ENCODE data around the gene PCDHGA3.
A peak's percentile ranks its signal among the peaks of the same experiment; 100 is the strongest.
"Not testable (repeated sequence)": the region's sequence is repeated elsewhere in the genome, so short reads cannot be mapped to it uniquely, and the experiment has no call there.

Gene PCDHGA3

DNA sequence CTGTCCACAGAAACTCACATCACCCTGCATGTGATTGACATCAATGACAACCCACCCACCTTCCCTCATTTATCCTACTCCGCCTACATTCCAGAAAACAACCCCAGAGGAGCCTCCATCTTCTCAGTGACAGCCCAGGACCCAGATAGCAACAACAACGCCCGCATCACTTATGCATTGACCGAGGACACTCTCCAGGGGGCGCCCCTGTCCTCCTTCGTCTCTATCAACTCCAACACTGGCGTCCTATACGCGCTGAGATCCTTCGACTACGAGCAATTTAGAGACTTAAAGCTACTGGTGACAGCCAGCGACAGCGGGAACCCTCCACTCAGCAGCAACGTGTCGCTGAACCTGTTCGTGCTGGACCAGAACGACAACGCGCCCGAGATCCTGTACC is 1.7 kb downstream of the PCDHGA3 start:
- no peak for DNase-seq
- intact Hi-C loops (cut with DNase I), result no loop called here

DNA sequence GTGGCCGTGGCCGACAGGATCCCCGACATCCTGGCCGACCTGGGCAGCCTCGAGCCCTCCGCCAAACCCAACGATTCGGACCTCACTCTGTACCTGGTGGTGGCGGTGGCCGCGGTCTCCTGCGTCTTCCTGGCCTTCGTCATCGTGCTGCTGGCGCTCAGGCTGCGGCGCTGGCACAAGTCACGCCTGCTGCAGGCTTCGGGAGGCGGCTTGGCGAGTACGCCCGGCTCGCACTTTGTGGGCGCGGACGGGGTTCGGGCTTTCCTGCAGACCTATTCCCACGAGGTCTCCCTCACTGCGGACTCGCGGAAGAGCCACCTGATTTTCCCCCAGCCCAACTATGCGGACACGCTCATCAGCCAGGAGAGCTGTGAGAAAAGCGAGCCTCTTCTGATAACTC is 2.4 kb downstream of the PCDHGA3 start:
- intact Hi-C loops (cut with DNase I), result loop anchor here (2.0 kb wide), 1 partner anchor 79 kb away; no protein-coding TSS in a partner anchor

DNA sequence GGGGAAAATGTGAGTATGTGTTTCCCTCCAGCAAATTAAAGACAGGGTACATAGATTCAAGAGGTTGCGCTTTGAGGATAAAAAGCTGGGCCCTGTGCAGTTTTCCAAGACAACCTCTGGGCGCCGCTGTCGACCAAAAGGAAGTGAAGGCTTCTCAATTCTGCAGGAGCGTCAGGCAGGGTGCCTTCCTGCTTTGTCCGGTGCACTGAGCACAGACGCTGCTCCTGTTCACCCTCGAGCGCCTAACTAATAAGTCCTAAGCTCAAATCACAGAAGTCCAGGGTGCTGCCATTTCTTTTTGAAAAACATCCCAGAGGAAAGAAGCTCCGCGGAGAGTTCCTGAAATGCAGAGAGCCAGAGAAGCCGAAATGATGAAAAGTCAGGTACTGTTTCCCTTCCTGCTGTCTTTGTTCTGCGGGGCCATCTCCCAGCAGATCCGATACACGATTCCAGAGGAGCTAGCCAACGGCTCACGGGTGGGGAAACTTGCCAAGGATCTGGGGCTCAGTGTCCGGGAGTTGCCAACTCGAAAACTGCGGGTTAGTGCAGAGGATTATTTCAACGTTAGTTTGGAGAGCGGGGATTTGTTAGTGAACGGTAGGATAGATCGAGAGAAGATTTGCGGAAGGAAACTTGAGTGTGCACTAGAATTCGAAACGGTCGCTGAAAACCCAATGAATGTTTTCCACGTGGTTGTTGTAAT is 6.4 kb downstream of the PCDHGA3 start, which contains the start of gene PCDHGB1:
Gene PCDHGB1 (plus strand): TSS at position 183 of the 703 bp plus-strand sequence. CDS start 162 bp downstream, at position 345.
- intact Hi-C loops (cut with DNase I), result no loop called here
- DNase-seq, result peak in 3 of 10 donors; percentile 33 to 35 (median 33)

More for the DNA sequence above, 2.4 kb downstream of the PCDHGA3 start:
- not testable (repeated sequence) for DNase-seq

DNA sequence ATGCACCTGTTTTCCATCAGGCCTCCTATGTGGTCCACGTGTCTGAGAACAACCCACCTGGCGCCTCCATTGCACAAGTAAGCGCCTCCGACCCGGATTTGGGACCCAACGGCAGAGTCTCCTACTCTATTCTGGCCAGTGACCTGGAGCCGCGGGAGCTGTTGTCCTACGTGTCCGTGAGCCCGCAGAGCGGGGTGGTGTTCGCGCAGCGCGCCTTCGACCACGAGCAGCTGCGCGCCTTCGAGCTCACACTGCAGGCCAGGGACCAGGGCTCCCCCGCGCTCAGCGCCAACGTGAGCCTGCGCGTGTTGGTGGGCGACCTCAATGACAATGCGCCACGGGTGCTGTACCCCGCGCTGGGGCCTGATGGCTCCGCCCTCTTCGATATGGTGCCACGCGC is 8.0 kb downstream of the PCDHGA3 start:
- DNase-seq, result no peak
- intact Hi-C loops (cut with DNase I), result no loop called here

DNA sequence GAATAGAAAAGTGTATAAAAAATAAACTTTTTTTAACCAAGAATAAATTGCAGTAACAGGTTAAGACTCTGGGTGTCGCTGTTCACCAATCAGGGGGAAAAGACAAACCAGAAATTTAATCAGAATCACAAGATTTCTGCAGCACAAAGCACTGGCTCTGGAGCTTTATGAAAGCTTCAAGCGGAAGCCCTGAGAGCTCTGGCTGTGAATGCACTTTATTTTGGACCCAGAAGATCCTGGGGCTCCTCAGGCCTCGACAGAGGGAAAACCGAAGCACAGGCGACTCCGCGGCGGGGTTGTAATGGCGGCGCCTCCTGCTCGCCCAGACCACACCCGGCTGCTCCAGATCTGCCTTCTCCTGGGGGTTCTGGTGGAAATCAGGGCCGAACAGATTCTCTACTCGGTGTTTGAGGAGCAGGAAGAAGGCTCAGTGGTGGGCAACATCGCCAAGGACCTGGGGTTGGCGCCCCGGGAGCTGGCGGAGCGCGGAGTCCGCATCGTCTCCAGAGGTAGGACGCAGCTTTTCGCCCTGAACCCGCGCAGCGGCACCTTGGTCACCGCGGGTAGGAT is 11.4 kb downstream of the PCDHGA3 start, which contains the start of gene PCDHGA4:
Gene PCDHGA4 (plus strand): TSS at position 122 of the 570 bp plus-strand sequence. CDS start 87 bp downstream, at position 209.
- intact Hi-C loops (cut with DNase I), result no loop called here
- DNase-seq, result no peak

DNA sequence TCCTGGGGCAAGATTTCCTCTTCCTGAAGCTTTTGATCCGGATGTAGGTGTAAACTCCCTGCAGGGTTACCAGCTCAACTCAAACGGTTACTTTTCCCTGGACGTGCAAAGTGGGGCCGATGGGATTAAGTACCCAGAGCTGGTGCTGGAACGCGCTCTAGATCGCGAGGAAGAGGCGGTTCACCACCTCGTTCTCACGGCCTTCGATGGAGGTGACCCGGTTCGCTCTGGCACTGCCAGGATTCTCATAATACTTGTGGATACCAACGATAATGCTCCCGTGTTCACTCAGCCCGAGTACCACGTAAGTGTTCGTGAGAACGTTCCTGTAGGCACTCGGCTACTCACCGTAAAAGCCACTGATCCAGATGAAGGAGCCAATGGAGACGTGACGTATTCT is 12.0 kb downstream of the PCDHGA3 start:
- DNase-seq, result peak in 1 of 10 donors; percentile 52
- intact Hi-C loops (cut with DNase I), result no loop called here

DNA sequence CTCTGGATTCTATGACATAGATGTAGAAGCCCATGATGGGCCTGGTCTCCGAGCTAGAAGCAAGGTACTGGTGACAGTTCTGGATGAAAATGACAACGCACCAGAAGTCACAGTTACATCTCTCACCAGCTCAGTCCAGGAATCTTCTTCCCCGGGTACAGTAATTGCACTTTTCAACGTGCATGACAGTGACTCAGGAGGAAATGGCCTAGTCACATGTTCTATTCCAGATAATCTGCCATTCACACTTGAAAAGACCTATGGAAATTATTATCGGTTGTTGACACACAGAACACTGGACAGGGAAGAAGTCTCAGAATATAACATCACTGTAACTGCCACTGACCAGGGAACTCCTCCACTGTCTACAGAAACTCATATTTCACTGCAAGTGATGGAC is 12.5 kb downstream of the PCDHGA3 start:
- intact Hi-C loops (cut with DNase I), result no loop called here
- DNase-seq, result peak in 1 of 10 donors; percentile 41

DNA sequence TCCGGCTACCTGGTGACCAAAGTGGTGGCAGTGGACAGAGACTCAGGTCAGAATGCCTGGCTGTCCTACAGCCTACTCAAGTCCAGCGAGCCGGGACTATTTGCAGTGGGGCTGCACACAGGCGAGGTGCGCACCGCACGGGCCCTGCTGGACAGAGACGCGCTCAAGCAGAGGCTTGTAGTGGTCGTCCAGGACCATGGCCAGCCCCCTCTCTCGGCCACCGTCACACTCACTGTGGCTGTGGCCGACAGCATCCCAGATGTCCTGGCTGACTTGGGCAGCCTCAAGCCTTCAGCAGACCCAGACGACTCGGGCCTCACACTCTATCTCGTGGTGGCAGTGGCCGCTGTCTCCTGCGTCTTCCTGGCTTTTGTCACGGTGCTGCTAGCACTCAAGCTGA is 13.3 kb downstream of the PCDHGA3 start:
- peak in 1 of 10 donors; percentile 77 for DNase-seq
- intact Hi-C loops (cut with DNase I), result no loop called here

DNA sequence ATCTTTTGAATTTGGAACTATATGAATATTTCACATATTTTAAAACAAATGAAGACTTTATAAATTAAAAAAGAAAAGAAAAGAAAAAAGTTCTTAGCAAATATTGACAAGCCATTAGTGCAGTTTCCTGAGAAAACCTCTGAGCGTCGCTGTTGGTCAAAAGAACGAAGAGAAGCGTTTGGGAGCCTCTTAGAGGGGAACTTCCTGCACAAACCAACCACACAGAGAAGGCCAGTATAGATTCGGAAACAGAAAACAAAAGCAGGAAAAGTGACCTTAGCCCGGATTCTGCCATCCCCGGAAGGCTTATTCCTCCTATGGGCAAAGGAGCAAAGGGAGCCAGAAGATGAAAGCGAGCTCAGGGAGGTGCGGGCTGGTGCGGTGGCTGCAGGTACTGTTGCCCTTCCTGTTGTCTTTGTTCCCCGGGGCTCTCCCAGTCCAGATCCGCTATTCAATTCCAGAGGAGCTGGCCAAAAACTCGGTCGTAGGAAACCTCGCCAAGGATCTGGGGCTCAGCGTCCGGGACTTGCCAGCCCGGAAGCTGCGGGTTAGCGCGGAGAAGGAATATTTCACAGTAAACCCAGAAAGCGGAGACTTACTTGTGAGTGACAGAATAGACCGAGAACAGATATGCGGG is 16.3 kb downstream of the PCDHGA3 start, which contains the start of gene PCDHGB2:
Gene PCDHGB2 (plus strand): TSS at position 205 of the 637 bp plus-strand sequence. CDS start 142 bp downstream, at position 347.
- intact Hi-C loops (cut with DNase I), result no loop called here
- DNase-seq, result no peak

DNA sequence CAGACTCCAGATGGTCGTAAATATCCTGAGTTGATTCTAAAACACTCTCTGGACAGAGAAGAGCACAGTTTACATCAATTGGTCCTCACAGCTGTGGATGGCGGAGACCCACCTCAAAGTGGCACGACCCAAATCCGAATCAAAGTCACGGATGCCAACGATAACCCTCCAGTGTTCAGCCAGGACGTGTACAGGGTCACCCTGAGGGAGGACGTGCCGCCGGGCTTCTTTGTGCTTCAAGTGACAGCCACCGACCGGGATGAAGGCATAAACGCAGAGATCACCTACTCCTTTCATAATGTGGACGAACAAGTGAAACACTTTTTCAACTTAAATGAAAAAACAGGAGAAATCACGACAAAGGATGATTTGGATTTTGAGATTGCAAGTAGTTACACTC is 17.1 kb downstream of the PCDHGA3 start:
- intact Hi-C loops (cut with DNase I), result no loop called here
- DNase-seq, result no peak

DNA sequence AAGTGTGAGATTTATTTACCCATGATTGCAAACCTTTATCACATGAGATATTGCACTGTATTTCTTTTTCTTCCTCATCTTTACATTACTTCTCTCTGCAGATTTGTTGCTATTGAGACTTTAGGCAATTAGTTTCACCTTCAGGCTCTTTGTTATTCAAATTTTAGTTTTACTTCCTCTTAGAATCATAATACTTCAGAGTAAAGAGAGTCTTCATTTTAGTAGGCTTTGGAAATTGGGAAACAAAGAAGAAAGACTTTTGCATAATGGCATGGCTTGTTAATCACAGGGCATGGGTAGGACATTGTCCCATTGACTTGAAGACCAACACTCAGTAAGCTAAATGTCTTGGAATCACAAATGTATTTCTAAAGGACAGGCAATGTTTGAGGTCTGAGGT is 19.1 kb downstream of the PCDHGA3 start:
- intact Hi-C loops (cut with DNase I), result no loop called here
- DNase-seq, result no peak

DNA sequence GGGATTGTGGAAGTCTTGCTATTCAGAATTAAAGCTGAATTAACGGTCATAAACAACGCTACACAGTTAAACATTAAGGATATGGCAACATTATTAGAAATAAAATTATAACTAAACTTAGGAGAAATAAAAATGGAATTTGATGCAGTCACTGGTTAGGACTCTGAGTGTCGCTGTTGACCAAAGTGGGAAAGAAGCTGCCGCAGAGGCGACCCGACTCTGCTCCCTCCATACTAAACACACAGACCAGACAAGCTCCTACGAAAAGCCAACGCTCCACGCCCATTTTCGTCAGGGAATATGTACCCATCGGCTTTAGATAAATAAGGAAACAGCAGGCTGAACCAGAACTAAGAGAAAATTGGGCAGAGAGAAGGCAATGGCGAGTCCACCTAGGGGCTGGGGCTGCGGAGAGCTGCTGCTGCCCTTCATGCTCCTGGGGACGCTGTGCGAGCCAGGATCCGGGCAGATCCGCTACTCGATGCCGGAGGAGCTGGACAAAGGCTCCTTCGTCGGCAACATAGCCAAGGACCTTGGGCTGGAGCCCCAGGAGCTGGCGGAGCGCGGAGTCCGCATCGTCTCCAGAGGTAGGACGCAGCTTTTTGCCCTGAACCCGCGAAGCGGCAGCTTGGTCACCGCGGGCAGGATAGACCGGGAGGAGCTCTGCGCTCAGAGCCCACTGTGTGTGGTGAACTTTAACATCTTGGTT is 20.5 kb downstream of the PCDHGA3 start, which contains the start of gene PCDHGA5:
Gene PCDHGA5 (plus strand): TSS at position 211 of the 709 bp plus-strand sequence. CDS start 169 bp downstream, at position 380.
- peak in 1 of 10 donors; percentile 55 for DNase-seq
- intact Hi-C loops (cut with DNase I), result no loop called here

DNA sequence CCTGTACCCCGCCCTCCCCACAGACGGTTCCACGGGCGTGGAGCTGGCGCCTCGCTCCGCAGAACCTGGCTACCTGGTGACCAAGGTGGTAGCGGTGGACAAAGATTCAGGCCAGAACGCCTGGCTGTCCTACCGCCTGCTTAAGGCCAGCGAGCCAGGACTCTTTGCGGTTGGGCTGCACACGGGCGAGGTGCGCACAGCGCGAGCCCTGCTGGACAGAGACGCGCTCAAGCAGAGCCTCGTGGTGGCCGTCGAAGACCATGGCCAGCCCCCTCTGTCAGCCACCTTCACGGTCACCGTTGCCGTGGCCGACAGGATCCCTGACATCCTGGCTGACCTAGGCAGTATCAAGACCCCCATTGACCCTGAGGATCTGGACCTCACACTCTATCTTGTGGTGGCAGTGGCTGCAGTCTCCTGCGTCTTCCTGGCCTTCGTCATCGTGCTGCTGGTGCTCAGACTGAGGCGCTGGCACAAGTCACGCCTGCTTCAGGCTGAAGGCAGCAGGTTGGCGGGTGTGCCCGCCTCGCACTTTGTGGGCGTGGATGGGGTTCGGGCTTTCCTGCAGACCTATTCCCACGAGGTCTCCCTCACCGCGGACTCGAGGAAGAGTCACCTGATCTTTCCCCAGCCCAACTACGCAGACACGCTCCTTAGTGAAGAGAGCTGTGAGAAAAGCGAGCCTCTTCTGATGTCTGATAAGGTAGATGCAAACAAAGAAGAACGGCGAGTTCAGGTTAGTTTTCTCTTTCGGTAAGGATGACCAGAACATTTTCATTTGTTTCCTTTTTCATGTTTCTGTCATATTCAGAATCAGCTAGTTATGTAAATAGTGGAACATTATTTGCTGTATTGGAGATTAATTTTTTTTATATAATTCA is 22.6 kb downstream of the PCDHGA3 start:
- DNase-seq, result peak in 1 of 10 donors; percentile 77
- intact Hi-C loops (cut with DNase I), result no loop called here

DNA sequence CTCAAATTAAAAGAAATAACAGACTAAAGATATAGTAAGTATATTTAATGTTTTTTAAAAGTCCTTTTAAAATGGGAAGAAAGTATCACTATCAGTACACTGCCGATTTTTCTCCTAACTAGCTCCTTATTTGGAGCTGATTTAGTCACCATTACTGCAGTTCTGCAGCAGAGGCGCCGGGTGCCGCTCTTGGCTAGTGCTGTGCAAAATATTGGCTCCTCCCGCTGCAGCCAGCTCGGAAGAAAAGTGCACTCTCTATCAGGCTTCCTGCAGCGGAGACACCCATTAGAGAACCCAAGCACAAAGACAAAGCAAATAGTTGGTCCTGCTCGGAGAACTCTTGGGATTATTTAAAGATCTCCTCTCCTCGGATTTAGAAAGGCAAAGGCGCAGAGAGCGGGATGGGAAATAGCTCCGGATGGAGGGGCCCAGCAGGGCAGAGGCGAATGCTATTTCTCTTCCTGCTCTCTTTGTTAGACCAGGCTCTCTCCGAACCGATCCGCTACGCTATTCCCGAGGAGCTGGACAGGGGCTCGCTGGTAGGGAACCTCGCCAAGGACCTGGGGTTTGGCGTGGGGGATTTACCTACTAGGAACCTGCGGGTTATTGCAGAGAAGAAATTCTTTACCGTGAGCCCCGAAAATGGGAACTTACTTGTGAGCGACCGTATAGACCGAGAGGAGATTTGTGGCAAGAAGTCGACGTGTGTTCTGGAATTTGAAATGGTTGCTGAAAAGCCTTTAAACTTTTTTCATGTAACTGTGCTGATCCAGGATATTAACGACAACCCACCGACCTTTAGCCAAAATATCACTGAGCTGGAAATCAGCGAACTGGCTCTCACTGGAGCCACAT is 26.6 kb downstream of the PCDHGA3 start, which contains the start of gene PCDHGB3:
Gene PCDHGB3 (plus strand): TSS at position 249 of the 855 bp plus-strand sequence. CDS start 153 bp downstream, at position 402.
- intact Hi-C loops (cut with DNase I), result no loop called here
- no peak for DNase-seq

DNA sequence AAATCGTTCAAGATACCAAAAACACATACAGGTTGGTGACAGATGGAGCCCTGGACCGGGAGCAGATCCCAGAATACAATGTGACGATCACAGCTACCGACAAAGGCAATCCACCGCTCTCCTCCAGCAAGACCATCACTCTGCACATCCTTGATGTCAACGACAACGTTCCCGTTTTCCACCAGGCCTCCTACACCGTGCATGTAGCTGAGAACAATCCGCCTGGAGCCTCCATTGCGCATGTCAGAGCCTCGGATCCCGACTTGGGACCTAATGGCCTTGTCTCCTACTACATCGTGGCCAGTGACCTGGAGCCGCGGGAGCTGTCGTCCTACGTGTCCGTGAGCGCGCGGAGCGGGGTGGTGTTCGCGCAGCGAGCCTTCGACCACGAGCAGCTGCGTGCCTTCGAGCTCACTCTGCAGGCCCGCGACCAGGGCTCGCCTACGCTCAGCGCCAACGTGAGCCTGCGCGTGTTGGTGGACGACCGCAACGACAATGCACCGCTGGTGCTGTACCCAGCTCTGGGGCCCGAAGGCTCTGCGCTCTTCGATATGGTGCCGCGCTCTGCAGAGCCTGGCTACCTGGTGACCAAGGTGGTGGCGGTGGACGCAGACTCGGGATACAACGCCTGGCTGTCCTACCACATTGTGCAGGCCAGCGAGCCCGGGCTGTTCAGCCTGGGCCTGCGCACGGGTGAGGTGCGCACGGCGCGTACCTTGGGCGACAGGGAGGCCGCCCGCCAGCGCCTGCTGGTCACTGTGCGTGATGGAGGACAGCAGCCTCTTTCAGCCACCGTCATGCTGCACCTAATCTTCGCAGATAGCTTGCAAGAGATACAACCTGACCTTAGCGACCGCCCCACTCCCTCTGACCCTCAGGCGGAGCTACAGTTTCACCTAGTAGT is 28.2 kb downstream of the PCDHGA3 start:
- intact Hi-C loops (cut with DNase I), result no loop called here
- DNase-seq, result no peak

DNA sequence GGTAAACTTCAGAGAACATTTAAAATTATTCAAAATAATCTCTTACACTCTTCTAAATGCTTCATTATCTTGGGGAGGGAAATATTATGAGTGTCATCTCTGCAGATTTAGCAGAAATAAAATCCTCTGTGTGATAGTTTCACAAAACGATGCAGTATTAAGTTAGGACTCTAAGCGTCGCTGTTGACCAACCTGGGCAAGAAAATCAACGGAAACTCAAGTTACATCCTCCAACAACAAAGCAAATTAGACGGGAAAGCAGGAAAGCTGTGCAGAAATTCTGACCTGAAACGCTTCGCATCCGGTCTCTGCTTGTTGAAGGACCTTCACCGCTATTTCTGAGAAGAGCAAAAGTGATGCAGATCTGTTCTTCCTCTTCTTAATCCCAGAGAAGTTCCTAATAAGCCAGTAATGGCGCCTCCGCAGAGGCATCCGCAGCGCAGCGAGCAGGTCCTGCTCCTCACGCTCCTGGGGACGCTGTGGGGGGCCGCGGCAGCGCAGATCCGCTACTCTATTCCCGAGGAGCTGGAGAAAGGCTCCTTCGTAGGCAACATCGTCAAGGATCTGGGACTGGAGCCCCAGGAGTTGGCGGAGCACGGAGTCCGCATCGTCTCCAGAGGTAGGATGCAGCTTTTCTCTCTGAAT is 30.2 kb downstream of the PCDHGA3 start, which contains the start of gene PCDHGA6:
Gene PCDHGA6 (plus strand): TSS at position 219 of the 645 bp plus-strand sequence. CDS start 193 bp downstream, at position 412.
- intact Hi-C loops (cut with DNase I), result no loop called here
- no peak for DNase-seq

DNA sequence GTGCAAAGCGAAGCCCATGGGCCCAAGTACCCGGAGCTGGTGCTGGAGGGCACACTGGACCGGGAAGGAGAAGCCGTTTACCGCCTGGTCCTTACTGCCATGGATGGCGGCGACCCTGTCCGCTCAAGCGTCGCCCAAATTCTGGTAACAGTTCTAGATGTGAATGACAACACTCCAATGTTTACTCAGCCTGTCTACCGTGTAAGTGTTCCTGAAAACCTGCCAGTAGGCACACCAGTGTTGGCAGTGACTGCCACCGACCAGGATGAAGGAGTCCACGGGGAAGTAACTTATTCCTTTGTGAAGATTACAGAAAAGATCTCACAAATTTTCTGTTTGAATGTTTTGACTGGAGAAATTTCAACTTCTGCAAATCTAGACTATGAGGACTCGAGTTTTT is 31.0 kb downstream of the PCDHGA3 start:
- no peak for DNase-seq
- intact Hi-C loops (cut with DNase I), result no loop called here

All from posterior cingulate gyrus (tissue), 11 donors.